HepG2 (cell line): ENCODE data around the gene SLU7. TPM values are rescaled to one million over a fixed set of nuclear protein-coding genes. Genes with fewer than 3 reads are reported as not detected.
A peak's percentile ranks its signal among the peaks of the same experiment; 100 is the strongest.

Experiments
- ATAC-seq: fragments of 200-7000 bp; cut with Tn5 transposase; 3 replicates; pipeline ENCODE4 v1.9.1; 2020; ENCODE audit warnings: mild to moderate bottlenecking, moderate library complexity
- BruUV-seq: library from RNA; stranded (reverse); fragments of 400-500 nt; replicated peaks from 2 replicates; lab custom pipeline; 2021; lab: Mats Ljungman, UMichigan
- CTCF ChIA-PET: fragments of 300-600 bp; formaldehyde crosslinking; extraction: SDS; loops from one replicate; lab custom pipeline; 2021; ENCODE audit warnings: low total read pairs, inconsistent platforms, low intra/inter-chr PET ratio; lab: Yijun Ruan, JAX
- POLR2A ChIA-PET: fragments of 350-600 bp; sonication (Branson Sonifier 250); formaldehyde crosslinking; loops from one replicate; lab custom pipeline; 2020; ENCODE audit warnings: antibody characterized with exemption, inconsistent platforms; lab: Yijun Ruan, JAX
- DNase-seq: peaks from one replicate; pipeline ENCODE4 v3.0.0-alpha.2; 2015; ENCODE audit warnings: low spot score
- FAIRE-seq: peaks from 3 replicates; lab custom pipeline; 2011; peaks lifted over from hg19 to GRCh38; lab: Jason Lieb, UNC
- H2AFZ ChIP-seq: one replicate; pipeline ENCODE4 v1.6.1; 2011; ENCODE audit warnings: low read length, inconsistent platforms
- H3K27ac ChIP-seq: fragments of 300-600 bp; 3 replicates; pipeline ENCODE4 v1.8.0; 2011; ENCODE audit warnings: mixed run types, mild to moderate bottlenecking, mixed read lengths, low read length, inconsistent platforms; ENCODE audit not compliant: insufficient read depth; ENCODE audit errors: extremely low read length
- H3K27me3 ChIP-seq, 2 experiments: fragments of 200-600 bp in 1 of 2; 2 replicates in 1 of 2; 3 replicates in 1 of 2; pipeline versions ENCODE4 v1.6.0 to v1.8.0; 2011; ENCODE audit warnings: low read length in 2 of 2, mild to moderate bottlenecking in 2 of 2, moderate library complexity in 2 of 2, inconsistent platforms in 1 of 2; ENCODE audit not compliant: insufficient read depth in 2 of 2, control insufficient read depth in 1 of 2
- H3K36me3 ChIP-seq, 2 experiments: fragments of 200-600 bp in 1 of 2; replicated peaks in 1 of 2; 2 replicates in 1 of 2; 3 replicates in 1 of 2; pipeline versions ENCODE4 v1.5.1 to v1.8.0; 2011; ENCODE audit warnings: low read length in 2 of 2, inconsistent platforms in 1 of 2; ENCODE audit not compliant: insufficient read depth in 2 of 2, control insufficient read depth in 1 of 2
- H3K4me1 ChIP-seq: 2 replicates; pipeline ENCODE4 v1.5.1; 2012; ENCODE audit warnings: low read length, inconsistent platforms; ENCODE audit not compliant: insufficient read depth
- H3K4me2 ChIP-seq: 2 replicates; pipeline ENCODE4 v1.6.0; 2011; ENCODE audit warnings: low read depth, low read length, inconsistent platforms
- H3K4me3 ChIP-seq, 3 experiments: fragments of 200-600 bp in 1 of 3; sonication (generic), shearing (Covaris generic) in 1 of 3; replicated peaks in 1 of 3; 2 replicates each; pipeline ENCODE4 v1.5.1; 2011 to 2016; ENCODE audit warnings: low read length in 3 of 3, inconsistent platforms in 2 of 3, low read depth in 2 of 3, mild to moderate bottlenecking in 2 of 3, control low read depth in 1 of 3, mixed read lengths in 1 of 3; ENCODE audit not compliant: insufficient read depth in 1 of 3
- H3K79me2 ChIP-seq: one replicate; pipeline ENCODE4 v1.6.1; 2011; ENCODE audit warnings: low read length, inconsistent platforms; ENCODE audit not compliant: insufficient read depth
- H3K9ac ChIP-seq: 2 replicates; pipeline ENCODE4 v1.6.0; 2011; ENCODE audit warnings: mild to moderate bottlenecking, low read depth, low read length, inconsistent platforms; ENCODE audit not compliant: insufficient read depth
- H3K9me3 ChIP-seq: 2 replicates; pipeline ENCODE4 v1.5.1; 2012; ENCODE audit warnings: mild to moderate bottlenecking, low read length
- H4K20me1 ChIP-seq: 2 replicates; pipeline ENCODE4 v1.6.0; 2011; ENCODE audit warnings: inconsistent platforms, mild to moderate bottlenecking, low read length, moderate library complexity; ENCODE audit not compliant: insufficient read depth
- RELA ChIP-seq: sonication (generic); formaldehyde crosslinking; IDR thresholded peaks from 2 replicates; pipeline ENCODE4 v1.4.0; 2020; ENCODE audit warnings: missing genetic modification reagents
- SKI ChIP-seq: fragments of 450-650 bp; IDR thresholded peaks from one replicate; pipeline ENCODE4 v1.6.1; 2018; ENCODE audit warnings: mild to moderate bottlenecking; ENCODE audit not compliant: partially characterized antibody
- ZZZ3 ChIP-seq: sonication (generic); formaldehyde crosslinking; IDR thresholded peaks from 2 replicates; pipeline ENCODE4 v1.4.0; 2020; ENCODE audit warnings: missing genetic modification reagents, mild to moderate bottlenecking, borderline replicate concordance
- WGBS: methylation state at CpG from one replicate; pipeline ENCODE4 v1.1.6; 2017; ENCODE audit warnings: low lambda C conversion rate; 5-methylcytosine and 5-hydroxymethylcytosine counted together
- in situ Hi-C: cut with HindIII; loops from 2 replicates; pipeline ENCODE4 v1.10.0; 2017; ENCODE audit warnings: low pct_unique_long_range_greater_than_20kb; ENCODE audit not compliant: extremely low pct_ligation_motif_present
- intact Hi-C: fragments of 100-400 bp; cut with micrococcal nuclease; formaldehyde crosslinking; loops from one replicate; pipeline ENCODE4 v1.10.0; 2022; ENCODE audit not compliant: unreplicated experiment
- polyA plus RNA-seq, 8 experiments: library from polyadenylated mRNA; depleted of rRNA in 3 of 8; stranded (reverse) in 7 of 8; unstranded in 1 of 8; fragments of >200 nt; fragmentation: Illumina TruSeq in 4 of 8; extraction: Trizol in 4 of 8; gene quantifications; 2 replicates each; pipeline versions ENCODE4 v1.2.1 to v1.2.3, GENCODE V29; 2011 to 2016; ENCODE audit warnings: low read depth in 4 of 8, missing spikeins in 1 of 8, mixed read lengths in 1 of 8; ENCODE audit not compliant: insufficient read depth in 1 of 8
- total RNA-seq, 5 experiments: library from RNA; depleted of rRNA; stranded (reverse); fragments of >200 nt; fragmentation: Illumina TruSeq; extraction: Trizol; gene quantifications; 2 replicates each; pipeline ENCODE4 v1.2.3, GENCODE V29; 2016; ENCODE audit warnings: low read depth in 1 of 5
- TF ChIP-seq, protein P1 (sequence below): fragments of 450-650 bp; IDR thresholded peaks from 2 replicates; pipeline ENCODE4 v1.6.1; 2016
- TF ChIP-seq, protein P2 (sequence below): sonication (generic); formaldehyde crosslinking; conservative IDR thresholded peaks from 2 replicates; pipeline ENCODE4 v1.4.0; 2020; ENCODE audit warnings: mild to moderate bottlenecking, missing genetic modification reagents, moderate library complexity
- TF ChIP-seq, protein P3 (sequence below): sonication (generic); formaldehyde crosslinking; IDR thresholded peaks from 2 replicates; pipeline ENCODE4 v1.9.0; 2022; ENCODE audit warnings: low read depth, missing genetic modification reagents

The SLU7 gene
- total and polyA plus RNA-seq, 2 of the 13 experiments (the other 11 are each of a cell fraction or from before 2014, with no cell fraction given): 24.0 to 39.2 TPM

DNA sequence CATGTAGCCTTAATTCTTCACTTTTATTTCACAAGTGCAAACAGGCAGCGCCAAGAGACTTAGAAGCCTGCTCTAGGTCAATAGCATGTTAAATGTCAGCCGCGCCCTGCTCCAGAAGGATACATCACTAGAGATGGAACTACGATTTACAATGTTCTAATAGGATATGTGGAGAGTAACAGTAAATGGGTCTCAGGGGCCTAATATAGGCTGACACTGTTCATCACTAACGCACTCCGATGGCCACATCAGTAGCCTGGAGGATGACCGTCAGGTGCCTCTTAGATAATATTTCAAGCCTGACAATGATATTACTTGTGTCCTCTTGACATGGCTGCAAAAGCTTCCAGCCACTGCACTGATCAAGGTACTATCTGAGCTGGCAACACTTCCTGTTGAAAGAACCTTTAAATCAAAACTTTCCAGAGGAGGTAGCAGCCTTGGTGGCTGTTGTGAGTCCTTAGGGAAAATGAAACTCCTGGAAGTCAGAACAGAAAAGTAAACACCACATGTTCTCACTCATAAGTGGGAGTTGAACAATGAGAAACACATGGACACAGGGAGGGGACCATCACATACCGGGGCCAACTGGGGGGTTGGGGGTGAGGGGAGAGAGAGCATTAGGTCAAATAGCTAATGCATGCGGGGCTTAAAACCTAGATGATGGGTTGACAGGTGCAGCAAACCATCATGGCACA, 37.7 kb upstream of the SLU7 start:
- Histone ChIP-seq H3K4me3 (no peak overlapping the region), H3K9me3 (no peaks in the 10 kb centered on the region), H3K9ac (no peak overlapping the region), H3K4me2 (peak overlapping the region; percentile 12; the same call in 1 of the 2 replicates), H3K79me2 (no peaks in the 10 kb centered on the region), H2AFZ (no peak overlapping the region), H3K36me3 (no peaks in the 10 kb centered on the region), H3K27ac (no peak overlapping the region), H3K27me3 (no peaks in the 10 kb centered on the region), H4K20me1 (no peaks in the 10 kb centered on the region), H3K4me1 (peaks cover 28% of the 10 kb centered on the region)
- TF ChIP-seq ZZZ3 (no peak), SKI (no peak), RELA (CRISPR knock-in tag) (no peak)
- TF ChIP-seq, protein P1, sequence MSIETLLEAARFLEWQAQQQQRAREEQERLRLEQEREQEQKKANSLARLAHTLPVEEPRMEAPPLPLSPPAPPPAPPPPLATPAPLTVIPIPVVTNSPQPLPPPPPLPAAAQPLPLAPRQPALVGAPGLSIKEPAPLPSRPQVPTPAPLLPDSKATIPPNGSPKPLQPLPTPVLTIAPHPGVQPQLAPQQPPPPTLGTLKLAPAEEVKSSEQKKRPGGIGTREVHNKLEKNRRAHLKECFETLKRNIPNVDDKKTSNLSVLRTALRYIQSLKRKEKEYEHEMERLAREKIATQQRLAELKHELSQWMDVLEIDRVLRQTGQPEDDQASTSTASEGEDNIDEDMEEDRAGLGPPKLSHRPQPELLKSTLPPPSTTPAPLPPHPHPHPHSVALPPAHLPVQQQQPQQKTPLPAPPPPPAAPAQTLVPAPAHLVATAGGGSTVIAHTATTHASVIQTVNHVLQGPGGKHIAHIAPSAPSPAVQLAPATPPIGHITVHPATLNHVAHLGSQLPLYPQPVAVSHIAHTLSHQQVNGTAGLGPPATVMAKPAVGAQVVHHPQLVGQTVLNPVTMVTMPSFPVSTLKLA: peak; percentile 67
- TF ChIP-seq, protein P2, sequence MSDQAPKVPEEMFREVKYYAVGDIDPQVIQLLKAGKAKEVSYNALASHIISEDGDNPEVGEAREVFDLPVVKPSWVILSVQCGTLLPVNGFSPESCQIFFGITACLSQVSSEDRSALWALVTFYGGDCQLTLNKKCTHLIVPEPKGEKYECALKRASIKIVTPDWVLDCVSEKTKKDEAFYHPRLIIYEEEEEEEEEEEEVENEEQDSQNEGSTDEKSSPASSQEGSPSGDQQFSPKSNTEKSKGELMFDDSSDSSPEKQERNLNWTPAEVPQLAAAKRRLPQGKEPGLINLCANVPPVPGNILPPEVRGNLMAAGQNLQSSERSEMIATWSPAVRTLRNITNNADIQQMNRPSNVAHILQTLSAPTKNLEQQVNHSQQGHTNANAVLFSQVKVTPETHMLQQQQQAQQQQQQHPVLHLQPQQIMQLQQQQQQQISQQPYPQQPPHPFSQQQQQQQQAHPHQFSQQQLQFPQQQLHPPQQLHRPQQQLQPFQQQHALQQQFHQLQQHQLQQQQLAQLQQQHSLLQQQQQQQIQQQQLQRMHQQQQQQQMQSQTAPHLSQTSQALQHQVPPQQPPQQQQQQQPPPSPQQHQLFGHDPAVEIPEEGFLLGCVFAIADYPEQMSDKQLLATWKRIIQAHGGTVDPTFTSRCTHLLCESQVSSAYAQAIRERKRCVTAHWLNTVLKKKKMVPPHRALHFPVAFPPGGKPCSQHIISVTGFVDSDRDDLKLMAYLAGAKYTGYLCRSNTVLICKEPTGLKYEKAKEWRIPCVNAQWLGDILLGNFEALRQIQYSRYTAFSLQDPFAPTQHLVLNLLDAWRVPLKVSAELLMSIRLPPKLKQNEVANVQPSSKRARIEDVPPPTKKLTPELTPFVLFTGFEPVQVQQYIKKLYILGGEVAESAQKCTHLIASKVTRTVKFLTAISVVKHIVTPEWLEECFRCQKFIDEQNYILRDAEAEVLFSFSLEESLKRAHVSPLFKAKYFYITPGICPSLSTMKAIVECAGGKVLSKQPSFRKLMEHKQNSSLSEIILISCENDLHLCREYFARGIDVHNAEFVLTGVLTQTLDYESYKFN: no peak
- TF ChIP-seq, protein P3, sequence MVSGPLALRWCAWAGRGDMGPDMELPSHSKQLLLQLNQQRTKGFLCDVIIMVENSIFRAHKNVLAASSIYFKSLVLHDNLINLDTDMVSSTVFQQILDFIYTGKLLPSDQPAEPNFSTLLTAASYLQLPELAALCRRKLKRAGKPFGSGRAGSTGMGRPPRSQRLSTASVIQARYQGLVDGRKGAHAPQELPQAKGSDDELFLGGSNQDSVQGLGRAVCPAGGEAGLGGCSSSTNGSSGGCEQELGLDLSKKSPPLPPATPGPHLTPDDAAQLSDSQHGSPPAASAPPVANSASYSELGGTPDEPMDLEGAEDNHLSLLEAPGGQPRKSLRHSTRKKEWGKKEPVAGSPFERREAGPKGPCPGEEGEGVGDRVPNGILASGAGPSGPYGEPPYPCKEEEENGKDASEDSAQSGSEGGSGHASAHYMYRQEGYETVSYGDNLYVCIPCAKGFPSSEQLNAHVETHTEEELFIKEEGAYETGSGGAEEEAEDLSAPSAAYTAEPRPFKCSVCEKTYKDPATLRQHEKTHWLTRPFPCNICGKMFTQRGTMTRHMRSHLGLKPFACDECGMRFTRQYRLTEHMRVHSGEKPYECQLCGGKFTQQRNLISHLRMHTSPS (CRISPR knock-in tag): no peak
- CTCF ChIA-PET: no interaction called here
- BruUV-seq: no TSS peak
- DNase-seq: no peak
- POLR2A ChIA-PET: no interaction called here
- in situ Hi-C loops (no loop called here), intact Hi-C loops (no loop called here)
- no peak for ATAC-seq
- no peak for FAIRE-seq
- WGBS: 78% methylated on average over 9 of the region's 9 CpGs
